ENCODE data around the gene ETFBKMT.
"Not testable (repeated sequence)": the region's sequence is repeated elsewhere in the genome, so short reads cannot be mapped to it uniquely, and the experiment has no call there.

The ETFBKMT gene

DNA sequence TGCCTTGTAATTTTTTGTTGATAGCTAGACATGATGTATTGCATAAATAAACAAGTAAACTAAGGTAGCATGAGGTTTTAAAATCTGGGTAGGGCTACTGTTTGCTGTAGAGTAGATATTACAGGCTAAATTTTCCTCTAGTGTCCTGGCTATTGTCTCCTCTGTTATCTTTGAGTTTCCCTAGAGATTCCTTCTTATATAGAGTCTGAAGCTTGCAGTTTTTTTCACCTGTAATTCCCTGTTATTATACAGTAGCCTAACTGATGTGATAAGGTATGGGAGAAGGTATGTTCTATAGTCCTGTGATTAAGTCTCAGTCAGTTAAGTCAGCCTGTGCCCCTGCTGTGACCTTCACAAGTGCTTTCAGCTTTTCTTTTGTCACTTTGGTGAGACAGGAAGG lies 9.5 kb downstream of the ETFBKMT start:
- in situ Hi-C loops (cut with MboI; ENCODE audit: low pct_unique_long_range_greater_than_20kb, low sequenced_read_pairs, unreplicated experiment), result loop anchor here (25.0 kb wide), 2 partner anchors 393 to 1018 kb away; partner anchors contain the start of gene DNM1L
- TF ChIP-seq, protein P1, sequence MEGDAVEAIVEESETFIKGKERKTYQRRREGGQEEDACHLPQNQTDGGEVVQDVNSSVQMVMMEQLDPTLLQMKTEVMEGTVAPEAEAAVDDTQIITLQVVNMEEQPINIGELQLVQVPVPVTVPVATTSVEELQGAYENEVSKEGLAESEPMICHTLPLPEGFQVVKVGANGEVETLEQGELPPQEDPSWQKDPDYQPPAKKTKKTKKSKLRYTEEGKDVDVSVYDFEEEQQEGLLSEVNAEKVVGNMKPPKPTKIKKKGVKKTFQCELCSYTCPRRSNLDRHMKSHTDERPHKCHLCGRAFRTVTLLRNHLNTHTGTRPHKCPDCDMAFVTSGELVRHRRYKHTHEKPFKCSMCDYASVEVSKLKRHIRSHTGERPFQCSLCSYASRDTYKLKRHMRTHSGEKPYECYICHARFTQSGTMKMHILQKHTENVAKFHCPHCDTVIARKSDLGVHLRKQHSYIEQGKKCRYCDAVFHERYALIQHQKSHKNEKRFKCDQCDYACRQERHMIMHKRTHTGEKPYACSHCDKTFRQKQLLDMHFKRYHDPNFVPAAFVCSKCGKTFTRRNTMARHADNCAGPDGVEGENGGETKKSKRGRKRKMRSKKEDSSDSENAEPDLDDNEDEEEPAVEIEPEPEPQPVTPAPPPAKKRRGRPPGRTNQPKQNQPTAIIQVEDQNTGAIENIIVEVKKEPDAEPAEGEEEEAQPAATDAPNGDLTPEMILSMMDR (IDR thresholded peaks at IDR 0.05; ENCODE audit: extremely low read depth, insufficient read depth, missing control alignments), result no peak
- no peak for DNase-seq (ENCODE audit: low spot score)

DNA sequence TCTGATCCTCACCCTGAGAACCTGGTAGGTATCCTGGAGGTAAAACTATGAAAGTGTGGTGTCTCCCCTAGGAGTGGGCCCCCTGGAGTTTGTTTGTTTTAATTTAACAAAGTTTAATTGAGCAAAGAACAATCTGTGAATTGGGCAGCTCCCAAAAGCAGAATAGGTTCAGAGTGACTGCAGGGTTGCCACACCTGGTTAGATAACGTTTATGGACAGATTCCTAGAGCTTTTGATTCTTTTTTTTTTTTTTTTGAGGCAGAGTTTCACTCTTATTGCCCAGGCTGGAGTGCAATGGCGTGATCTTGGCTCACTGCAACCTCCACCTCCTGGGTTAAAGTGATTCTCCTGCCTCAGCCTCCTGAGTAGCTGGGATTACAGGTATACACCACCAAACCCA lies 10.1 kb downstream of the ETFBKMT start:
- in situ Hi-C loops (cut with MboI; ENCODE audit: low pct_unique_long_range_greater_than_20kb, low sequenced_read_pairs, unreplicated experiment), result loop anchor here (25.0 kb wide), 2 partner anchors 393 to 1018 kb away; partner anchors contain the start of gene DNM1L
- not testable (repeated sequence) for DNase-seq (ENCODE audit: low spot score)

DNA sequence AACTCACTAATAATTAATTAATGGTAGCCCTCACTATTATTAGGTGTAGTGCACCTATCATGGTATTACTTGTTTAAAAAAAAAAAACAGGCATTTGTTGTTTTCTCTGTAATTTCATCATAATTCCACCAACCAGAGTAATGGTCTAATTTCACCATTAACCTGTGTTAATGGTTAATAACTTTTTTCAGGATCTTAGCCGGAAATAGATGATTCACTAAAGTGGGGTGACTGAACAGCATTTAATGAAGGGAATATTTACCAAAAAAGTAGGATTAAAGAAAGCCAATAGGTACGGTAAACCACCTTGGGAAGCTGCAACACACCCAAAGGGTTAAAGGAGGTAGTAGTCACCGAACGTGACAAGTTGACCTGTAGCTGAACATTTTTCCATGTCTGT lies 13.0 kb downstream of the ETFBKMT start:
- no peak for DNase-seq (ENCODE audit: low spot score)
- TF ChIP-seq, protein P1 (IDR thresholded peaks at IDR 0.05; ENCODE audit: extremely low read depth, insufficient read depth, missing control alignments), result no peak
- in situ Hi-C loops (cut with MboI; ENCODE audit: low pct_unique_long_range_greater_than_20kb, low sequenced_read_pairs, unreplicated experiment), result loop anchor here (25.0 kb wide), 2 partner anchors 390 to 1015 kb away; partner anchors contain the start of gene DNM1L

DNA sequence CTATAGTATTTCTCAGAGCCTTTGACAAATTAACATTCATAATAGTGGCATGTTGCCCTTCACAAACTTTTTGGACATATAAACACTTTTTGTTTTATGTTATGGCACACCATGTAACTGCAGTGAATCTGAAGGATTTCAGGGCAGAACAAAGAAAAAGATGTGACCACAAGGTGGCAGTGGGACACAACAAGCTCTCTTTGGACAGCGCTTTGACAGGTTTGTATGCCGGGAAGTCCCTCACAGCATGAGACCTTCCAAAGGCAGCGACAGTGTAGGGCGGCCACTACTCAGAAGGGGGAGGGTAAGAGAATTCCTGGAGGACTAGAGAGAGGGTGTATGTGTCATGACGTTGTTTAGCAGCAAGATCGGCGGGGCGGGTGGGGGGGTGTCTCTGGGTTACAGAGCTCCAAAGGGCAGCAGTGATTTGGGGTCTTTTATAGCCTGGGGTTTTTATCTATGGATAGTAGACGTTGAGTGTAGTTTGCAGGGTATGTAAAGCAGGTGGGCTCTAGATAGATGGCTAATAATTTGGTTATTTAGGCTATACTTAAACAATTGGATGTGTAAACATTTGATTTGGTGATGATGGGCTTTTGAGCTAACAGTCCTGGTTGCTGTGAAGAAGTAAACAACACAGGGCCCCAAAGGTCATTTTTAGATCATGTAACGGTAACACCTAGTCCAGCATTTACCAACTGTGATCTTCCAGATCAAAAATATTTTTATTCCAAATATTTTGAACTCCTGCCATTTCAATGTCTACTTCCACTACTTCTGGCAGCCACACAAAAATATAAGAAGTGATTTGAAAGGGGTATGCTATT lies 22.9 kb downstream of the ETFBKMT start:
- TF ChIP-seq, protein P1 (IDR thresholded peaks at IDR 0.05; ENCODE audit: extremely low read depth, insufficient read depth, missing control alignments), result peak; percentile 79
- peak; percentile 72 for DNase-seq (ENCODE audit: low spot score)
- in situ Hi-C loops (cut with MboI; ENCODE audit: low pct_unique_long_range_greater_than_20kb, low sequenced_read_pairs, unreplicated experiment), result loop anchor here (10.0 kb wide), 1 partner anchor 622 kb away; no protein-coding TSS in a partner anchor

DNA sequence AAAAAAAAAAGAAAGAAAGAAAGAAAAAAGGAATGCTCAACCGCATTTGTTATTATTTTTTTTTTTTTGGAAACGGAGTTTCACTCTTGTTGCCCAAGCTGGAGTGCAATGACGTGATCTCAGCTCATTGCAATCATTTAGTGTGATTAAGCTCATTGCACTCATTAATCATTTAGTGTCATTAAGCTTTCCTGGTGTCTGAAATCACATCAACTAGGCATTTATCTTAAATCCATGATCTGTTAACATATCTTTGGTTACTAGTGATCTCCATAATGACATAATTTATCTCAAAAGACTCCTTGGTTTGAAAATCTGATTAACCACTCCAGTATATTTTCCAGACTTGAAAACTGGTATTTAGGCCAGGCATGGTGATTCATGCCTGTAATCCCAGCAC lies 26.3 kb downstream of the ETFBKMT start:
- TF ChIP-seq, protein P1 (IDR thresholded peaks at IDR 0.05; ENCODE audit: extremely low read depth, insufficient read depth, missing control alignments), result no peak
- no peak for DNase-seq (ENCODE audit: low spot score)
- in situ Hi-C loops (cut with MboI; ENCODE audit: low pct_unique_long_range_greater_than_20kb, low sequenced_read_pairs, unreplicated experiment), result loop anchor here (10.0 kb wide), 1 partner anchor 619 kb away; no protein-coding TSS in a partner anchor

DNA sequence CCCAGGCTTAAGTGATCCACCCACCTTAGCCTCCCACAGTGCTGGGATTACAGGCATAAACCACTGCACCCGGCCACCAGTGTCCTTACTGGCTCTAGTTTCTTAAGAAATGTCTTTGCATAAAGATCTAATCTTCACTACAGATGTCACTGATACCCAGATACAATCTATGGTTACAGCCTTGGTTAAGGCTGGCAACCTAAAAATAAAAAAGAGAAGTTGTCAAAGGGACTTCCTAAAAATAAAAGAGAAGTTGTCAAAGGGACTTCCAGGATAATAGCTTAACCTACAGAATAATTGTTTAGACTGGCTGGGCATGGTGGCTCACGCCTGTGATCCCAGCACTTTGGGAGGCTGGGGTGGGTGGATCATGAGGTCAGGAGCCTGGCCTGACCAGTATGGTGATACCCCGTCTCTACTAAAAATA lies 27.6 kb downstream of the ETFBKMT start:
- TF ChIP-seq, protein P1 (IDR thresholded peaks at IDR 0.05; ENCODE audit: extremely low read depth, insufficient read depth, missing control alignments), result no peak
- in situ Hi-C loops (cut with MboI; ENCODE audit: low pct_unique_long_range_greater_than_20kb, low sequenced_read_pairs, unreplicated experiment), result loop anchor here (10.0 kb wide), 1 partner anchor 618 kb away; no protein-coding TSS in a partner anchor
- peak; percentile 32 for DNase-seq (ENCODE audit: low spot score)

DNA sequence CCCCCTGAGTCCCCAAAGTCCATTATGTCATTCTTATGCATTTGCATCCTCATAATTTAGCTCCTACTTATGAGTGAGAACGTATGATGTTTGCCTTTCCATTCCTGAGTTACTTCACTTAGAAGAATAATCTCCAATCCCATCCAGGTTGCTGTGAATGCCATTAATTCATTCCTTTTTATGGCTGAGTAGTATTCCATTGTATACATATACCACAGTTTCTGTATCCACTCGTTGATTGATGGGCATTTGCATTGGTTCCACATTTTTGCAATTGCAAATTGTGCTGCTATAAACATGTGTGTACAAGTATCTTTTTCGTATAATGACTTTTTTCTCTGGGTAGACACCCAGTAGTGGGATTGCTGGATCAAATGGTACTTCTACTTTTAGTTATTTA lies 30.4 kb downstream of the ETFBKMT start:
- DNase-seq (ENCODE audit: low spot score), result not testable (repeated sequence)
- in situ Hi-C loops (cut with MboI; ENCODE audit: low pct_unique_long_range_greater_than_20kb, low sequenced_read_pairs, unreplicated experiment), result loop anchor here (10.0 kb wide), 1 partner anchor 615 kb away; no protein-coding TSS in a partner anchor
